Transverse colon (tissue), 4 donors: ENCODE data around the gene LTK. TPM values are rescaled to one million over a fixed set of nuclear protein-coding genes. Genes with fewer than 3 reads are reported as not detected.

Experiments used
- DNase-seq: peaks from one replicate; pipeline ENCODE4 v3.0.0-alpha.2; 2019
- H3K27ac ChIP-seq, 4 donors: fragments of 200-600 bp; sonication (generic); 2 replicates each; pipeline ENCODE4 v1.5.1; 2016 to 2018; ENCODE audit warnings: inconsistent platforms in 4 of 4
- H3K27me3 ChIP-seq: fragments of 200-600 bp; sonication (generic); 2 replicates; pipeline ENCODE4 v1.5.1; 2017; ENCODE audit warnings: inconsistent platforms
- H3K36me3 ChIP-seq, 4 donors: fragments of 200-600 bp; sonication (generic); 2 replicates each; pipeline ENCODE4 v1.5.1; 2017 to 2019; ENCODE audit warnings: inconsistent platforms in 4 of 4
- H3K4me1 ChIP-seq, 4 donors: fragments of 200-600 bp; sonication (generic); 2 replicates each; pipeline ENCODE4 v1.5.1; 2017 to 2020; ENCODE audit warnings: inconsistent platforms in 4 of 4
- H3K4me3 ChIP-seq, 4 donors: fragments of 200-600 bp; sonication (generic); 1 replicate in 1 of 4; 2 replicates in 3 of 4; pipeline versions ENCODE4 v1.5.1 to v1.6.1; 2017 to 2019; ENCODE audit warnings: inconsistent platforms in 4 of 4
- H3K9me3 ChIP-seq, 2 donors: fragments of 200-600 bp; sonication (generic); 2 replicates each; pipeline ENCODE4 v1.5.1; 2017 to 2019; ENCODE audit warnings: inconsistent platforms in 2 of 2
- CTCF ChIP-seq, 5 experiments: fragments of 200-600 bp in 3 of 5; fragments of 450-650 bp in 2 of 5; sonication (generic) in 3 of 5; IDR thresholded peaks; 1 replicate in 2 of 5; 2 replicates in 3 of 5; pipeline ENCODE4 v1.5.1; 2016 to 2017; ENCODE audit warnings: antibody characterized with exemption in 5 of 5, inconsistent platforms in 3 of 5, mild to moderate bottlenecking in 2 of 5, moderate library complexity in 1 of 5
- EP300 ChIP-seq: sonication (generic); formaldehyde crosslinking; IDR thresholded peaks from one replicate; pipeline ENCODE4 v1.6.1; 2017; ENCODE audit warnings: antibody characterized with exemption, low read depth
- POLR2A ChIP-seq: fragments of 450-650 bp; IDR thresholded peaks from one replicate; pipeline ENCODE4 v1.6.1; 2016; ENCODE audit warnings: antibody characterized with exemption, mild to moderate bottlenecking, moderate library complexity
- POLR2AphosphoS5 ChIP-seq, 3 donors: sonication (generic); formaldehyde crosslinking; IDR thresholded peaks; one replicate each; pipeline ENCODE4 v1.6.1; 2016; ENCODE audit warnings: antibody characterized with exemption in 3 of 3
- WGBS, 2 donors: methylation state at CpG; one replicate each; pipeline ENCODE4 v1.1.5; 2018; ENCODE audit warnings: low coverage in 1 of 2; 5-methylcytosine and 5-hydroxymethylcytosine counted together
- in situ Hi-C, 4 donors: fragments of 200-750 bp; cut with MboI; loops; one replicate each; pipeline versions ENCODE4 v1.15.0 to v1.15.1; 2017; ENCODE audit warnings: low sequenced_read_pairs in 3 of 4, low pct_ligation_motif_present in 1 of 4, low pct_unique_long_range_greater_than_20kb in 1 of 4
- intact Hi-C: fragments of 100-400 bp; cut with DNase I; formaldehyde crosslinking; loops from one replicate; pipeline ENCODE4 v1.15.1; 2023; ENCODE audit warnings: low total_unique reads
- total RNA-seq, 4 donors: library from RNA; depleted of rRNA; stranded (reverse); fragments of >200 nt; gene quantifications; one replicate each; pipeline ENCODE4 v1.1.0, GENCODE V29; 2016

The LTK gene
- total RNA-seq, 4 donors from 2014 or later, result 0.40 to 15.0 (median 11.6) TPM

- WGBS, 2 donors, result 60 to 72% methylated on average over 1 to 6 of the region's 7 CpGs
- TF ChIP-seq EP300 (no peak), CTCF (IDR thresholded peaks at IDR 0.05) (no peak), POLR2A (no peak), POLR2AphosphoS5 (IDR thresholded peaks at IDR 0.05) (no peak)
- peak overlapping the region in 3 of 4 donors; percentile 31 to 51 (median 33) for H3K4me3 ChIP-seq
- in situ Hi-C loops, result no loop called here
- no peak overlapping the region for H3K27ac ChIP-seq
- intact Hi-C loops, result no loop called here
- peaks cover 21 to 39% (median 29%) of the 10 kb centered on the region in 4 donors for H3K4me1 ChIP-seq
- no peaks in the 10 kb centered on the region for H3K36me3 ChIP-seq
- H3K27me3 ChIP-seq, result peaks cover 37% of the 10 kb centered on the region
- DNase-seq, result no peak
- H3K9me3 ChIP-seq, result no peaks in the 10 kb centered on the region
Measured at GRCh38 chr15:41510728-41511127, 2.9 kb downstream of the LTK start.

- Histone ChIP-seq H3K4me1 (peaks cover 12 to 29% (median 20%) of the 10 kb centered on the region in 4 donors), H3K27ac (peak overlapping the region in 3 of 4 donors; percentile 37 to 47 (median 44)), H3K9me3 (no peaks in the 10 kb centered on the region), H3K4me3 (no peak overlapping the region), H3K27me3 (peaks cover 34% of the 10 kb centered on the region), H3K36me3 (no peaks in the 10 kb centered on the region)
- TF ChIP-seq POLR2A (peak; percentile 59), POLR2AphosphoS5 (IDR thresholded peaks at IDR 0.05) (peak in 2 of 3 donors; percentile 63 to 88), CTCF (IDR thresholded peaks at IDR 0.05) (no peak), EP300 (no peak)
- intact Hi-C loops (no loop called here), in situ Hi-C loops (no loop called here)
- 20 to 41% methylated on average over 1 to 7 of the region's 7 CpGs for WGBS, 2 donors
- peak; percentile 86 for DNase-seq
Measured at GRCh38 chr15:41507820-41508290, 5.8 kb downstream of the LTK start.

GRCh38 chr15:41506796-41507341, 6.8 kb downstream of the LTK start:
- Histone ChIP-seq H3K9me3 (no peaks in the 10 kb centered on the region), H3K27ac (peak overlapping the region in 1 of 4 donors; percentile 37), H3K4me3 (no peak overlapping the region), H3K36me3 (no peaks in the 10 kb centered on the region), H3K4me1 (peaks cover 7 to 29% (median 20%) of the 10 kb centered on the region in 4 donors), H3K27me3 (peaks cover 34% of the 10 kb centered on the region)
- intact Hi-C loops, result no loop called here
- DNase-seq, result no peak
- 68 to 73% methylated on average over 5 to 10 of the region's 10 CpGs for WGBS, 2 donors
- no peak for TF ChIP-seq EP300
- peak in 3 of 5 experiments; percentile 2 to 25 (median 16) for TF ChIP-seq CTCF (IDR thresholded peaks at IDR 0.05)
- no peak for TF ChIP-seq POLR2AphosphoS5 (IDR thresholded peaks at IDR 0.05)
- in situ Hi-C loops, result no loop called here

GRCh38 chr15:41505776-41506175, 7.9 kb downstream of the LTK start:
- intact Hi-C loops (no loop called here), in situ Hi-C loops (no loop called here)
- Histone ChIP-seq H3K27ac (no peak overlapping the region), H3K4me1 (peaks cover 9 to 31% (median 21%) of the 10 kb centered on the region in 4 donors), H3K9me3 (no peaks in the 10 kb centered on the region), H3K27me3 (peaks cover 33% of the 10 kb centered on the region), H3K4me3 (no peak overlapping the region), H3K36me3 (no peaks in the 10 kb centered on the region)
- no peak for DNase-seq
- WGBS, 2 donors, result 93% methylated on average over 4 of the region's 4 CpGs; no CpG with 5 or more reads in 1 of the 2 donors
- TF ChIP-seq EP300 (no peak), POLR2A (no peak), CTCF (IDR thresholded peaks at IDR 0.05) (no peak), POLR2AphosphoS5 (IDR thresholded peaks at IDR 0.05) (no peak)
